Gastrocnemius medialis (tissue), 4 donors: ENCODE data around the gene OR51B4. TPM values are rescaled to one million over a fixed set of nuclear protein-coding genes. Genes with fewer than 3 reads are reported as not detected.
"Not testable (repeated sequence)": the region's sequence is repeated elsewhere in the genome, so short reads cannot be mapped to it uniquely, and the experiment has no call there.

Source experiments
- ATAC-seq, 2 donors: fragments of 150-250 bp; one replicate each; pipeline ENCODE4 v1.9.1; 2016
- DNase-seq, 2 donors: peaks; one replicate each; pipeline ENCODE4 v3.0.0-alpha.2; 2019
- H3K27ac ChIP-seq, 4 donors: fragments of 200-600 bp; sonication (generic); 1 replicate in 1 of 4; 2 replicates in 3 of 4; pipeline ENCODE4 v1.5.1; 2016 to 2018; ENCODE audit warnings: mild to moderate bottlenecking in 2 of 4, moderate library complexity in 1 of 4
- H3K27me3 ChIP-seq, 3 donors: fragments of 200-600 bp; sonication (generic) in 2 of 3; 1 replicate in 1 of 3; 2 replicates in 2 of 3; pipeline versions ENCODE4 v1.5.1 to v1.6.0; 2016 to 2019; ENCODE audit warnings: mild to moderate bottlenecking in 1 of 3, moderate library complexity in 1 of 3
- H3K36me3 ChIP-seq, 2 donors: fragments of 200-600 bp; sonication (generic) in 1 of 2; one replicate each; pipeline ENCODE4 v1.5.1; 2017 to 2018
- H3K4me1 ChIP-seq, 2 donors: fragments of 200-600 bp; sonication (generic) in 1 of 2; one replicate each; pipeline ENCODE4 v1.5.1; 2016 to 2017; ENCODE audit warnings: mild to moderate bottlenecking in 2 of 2
- H3K4me3 ChIP-seq, 4 donors: fragments of 200-600 bp; sonication (generic) in 3 of 4; 1 replicate in 1 of 4; 2 replicates in 3 of 4; pipeline ENCODE4 v1.5.1; 2016 to 2019; ENCODE audit warnings: mild to moderate bottlenecking in 2 of 4
- H3K9me3 ChIP-seq, 3 donors: fragments of 200-600 bp; sonication (generic) in 2 of 3; 1 replicate in 1 of 3; 2 replicates in 2 of 3; pipeline ENCODE4 v1.5.1; 2016 to 2019
- POLR2A ChIP-seq, 2 donors: fragments of 450-650 bp; IDR thresholded peaks; one replicate each; pipeline ENCODE4 v1.6.1; 2017; ENCODE audit warnings: antibody characterized with exemption in 2 of 2, mild to moderate bottlenecking in 2 of 2, moderate library complexity in 2 of 2
- in situ Hi-C, 4 donors: fragments of 200-750 bp; cut with MboI; loops; one replicate each; pipeline versions ENCODE4 v1.15.0 to v1.8.0; 2017; ENCODE audit warnings: low sequenced_read_pairs in 4 of 4
- intact Hi-C: fragments of 100-400 bp; cut with DNase I; formaldehyde crosslinking; loops from one replicate; pipeline ENCODE4 v1.15.1; 2023; ENCODE audit warnings: low total_unique reads
- total RNA-seq, 4 donors: library from RNA; depleted of rRNA; stranded (reverse); fragments of >200 nt; gene quantifications; one replicate each; pipeline versions ENCODE4 v1.1.0 to v1.2.3, GENCODE V29; 2016
- TF ChIP-seq, protein P1 (sequence below), 5 experiments: fragments of 450-650 bp in 3 of 5; fragments of 200-600 bp in 2 of 5; sonication (generic) in 2 of 5; IDR thresholded peaks in 4 of 5; conservative IDR thresholded peaks in 1 of 5; 1 replicate in 4 of 5; 2 replicates in 1 of 5; pipeline ENCODE4 v1.5.1; 2016 to 2019; ENCODE audit warnings: antibody characterized with exemption in 5 of 5, mild to moderate bottlenecking in 3 of 5, moderate library complexity in 3 of 5

The OR51B4 gene
- total RNA-seq, 4 donors from 2014 or later: not detected

GRCh38 chr11:5324197-5324596, 22.5 kb upstream of the OR51B4 start, which contains the start of gene OR51B2:
OR51B2 (minus strand) TSS chr11:5324297; CDS start chr11:5324297, 0 bp downstream.
- TF ChIP-seq POLR2A (IDR thresholded peaks at IDR 0.05): no peak
- TF ChIP-seq, protein P1, sequence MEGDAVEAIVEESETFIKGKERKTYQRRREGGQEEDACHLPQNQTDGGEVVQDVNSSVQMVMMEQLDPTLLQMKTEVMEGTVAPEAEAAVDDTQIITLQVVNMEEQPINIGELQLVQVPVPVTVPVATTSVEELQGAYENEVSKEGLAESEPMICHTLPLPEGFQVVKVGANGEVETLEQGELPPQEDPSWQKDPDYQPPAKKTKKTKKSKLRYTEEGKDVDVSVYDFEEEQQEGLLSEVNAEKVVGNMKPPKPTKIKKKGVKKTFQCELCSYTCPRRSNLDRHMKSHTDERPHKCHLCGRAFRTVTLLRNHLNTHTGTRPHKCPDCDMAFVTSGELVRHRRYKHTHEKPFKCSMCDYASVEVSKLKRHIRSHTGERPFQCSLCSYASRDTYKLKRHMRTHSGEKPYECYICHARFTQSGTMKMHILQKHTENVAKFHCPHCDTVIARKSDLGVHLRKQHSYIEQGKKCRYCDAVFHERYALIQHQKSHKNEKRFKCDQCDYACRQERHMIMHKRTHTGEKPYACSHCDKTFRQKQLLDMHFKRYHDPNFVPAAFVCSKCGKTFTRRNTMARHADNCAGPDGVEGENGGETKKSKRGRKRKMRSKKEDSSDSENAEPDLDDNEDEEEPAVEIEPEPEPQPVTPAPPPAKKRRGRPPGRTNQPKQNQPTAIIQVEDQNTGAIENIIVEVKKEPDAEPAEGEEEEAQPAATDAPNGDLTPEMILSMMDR (IDR thresholded peaks at IDR 0.05 in 4 of 5, conservative IDR thresholded peaks at IDR 0.05 in 1 of 5): no peak
- DNase-seq: no peak
- no peaks in the 10 kb centered on the region for H3K9me3 ChIP-seq
- intact Hi-C loops: no loop called here
- no peaks in the 10 kb centered on the region for H3K36me3 ChIP-seq
- no peaks in the 10 kb centered on the region for H3K4me1 ChIP-seq
- no peak within 1 kb of the TSS for H3K4me3 ChIP-seq
- H3K27ac ChIP-seq: no peak within 1 kb of the TSS
- H3K27me3 ChIP-seq: no peaks in the 10 kb centered on the region
- ATAC-seq: no peak
- in situ Hi-C loops: no loop called here

DNA sequence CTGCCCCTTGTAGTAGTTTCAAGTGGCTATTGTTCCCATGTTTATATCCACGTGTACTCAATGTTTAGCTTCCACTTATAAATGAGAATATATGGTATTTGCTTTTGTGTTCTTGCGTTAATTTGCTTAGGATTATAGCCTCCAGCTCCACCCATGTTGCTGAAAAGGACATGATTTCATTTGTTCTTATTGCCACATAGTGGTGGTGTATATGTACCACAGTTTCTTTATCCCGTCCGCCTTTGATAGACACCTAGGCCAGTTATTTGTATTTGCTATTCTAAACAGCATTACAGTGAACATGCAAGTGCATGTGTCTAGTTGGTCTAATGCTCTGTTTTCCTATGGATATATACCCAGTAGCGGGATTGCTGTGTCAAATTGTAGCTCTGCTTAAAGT, 15.5 kb upstream of the OR51B4 start:
- in situ Hi-C loops: no loop called here
- TF ChIP-seq, protein P1 (IDR thresholded peaks at IDR 0.05 in 4 of 5, conservative IDR thresholded peaks at IDR 0.05 in 1 of 5): no peak
- TF ChIP-seq POLR2A (IDR thresholded peaks at IDR 0.05): no peak
- no peak overlapping the region for H3K4me3 ChIP-seq
- intact Hi-C loops: no loop called here
- no peaks in the 10 kb centered on the region for H3K9me3 ChIP-seq
- H3K36me3 ChIP-seq: no peaks in the 10 kb centered on the region
- H3K27ac ChIP-seq: no peak overlapping the region
- no peaks in the 10 kb centered on the region for H3K27me3 ChIP-seq
- DNase-seq (no peak), ATAC-seq (no peak)
- H3K4me1 ChIP-seq: no peaks in the 10 kb centered on the region

- H3K4me3 ChIP-seq, intact Hi-C loops, H3K27me3 ChIP-seq, H3K9me3 ChIP-seq, ATAC-seq, H3K27ac ChIP-seq, in situ Hi-C loops, H3K4me1 ChIP-seq, DNase-seq, H3K36me3 ChIP-seq: not testable (repeated sequence)
Measured at GRCh38 chr11:5313326-5314023, 11.7 kb upstream of the OR51B4 start.

GRCh38 chr11:5310423-5310822, 8.7 kb upstream of the OR51B4 start:
- ATAC-seq (no peak), DNase-seq (no peak)
- Histone ChIP-seq H3K9me3 (no peaks in the 10 kb centered on the region), H3K27ac (no peak overlapping the region), H3K4me1 (no peaks in the 10 kb centered on the region), H3K27me3 (no peaks in the 10 kb centered on the region), H3K4me3 (no peak overlapping the region), H3K36me3 (no peaks in the 10 kb centered on the region)
- in situ Hi-C loops (no loop called here), intact Hi-C loops (no loop called here)
- TF ChIP-seq POLR2A (IDR thresholded peaks at IDR 0.05): no peak
- TF ChIP-seq, protein P1 (IDR thresholded peaks at IDR 0.05 in 4 of 5, conservative IDR thresholded peaks at IDR 0.05 in 1 of 5): no peak

GRCh38 chr11:5307256-5308019, 5.7 kb upstream of the OR51B4 start:
- intact Hi-C loops (no loop called here), in situ Hi-C loops (no loop called here)
- ATAC-seq (no peak), DNase-seq (no peak)
- Histone ChIP-seq H3K27me3 (no peaks in the 10 kb centered on the region), H3K36me3 (no peaks in the 10 kb centered on the region), H3K4me1 (no peaks in the 10 kb centered on the region), H3K27ac (no peak overlapping the region), H3K9me3 (no peaks in the 10 kb centered on the region), H3K4me3 (no peak overlapping the region)
- TF ChIP-seq, protein P1 (IDR thresholded peaks at IDR 0.05 in 4 of 5, conservative IDR thresholded peaks at IDR 0.05 in 1 of 5): no peak
- no peak for TF ChIP-seq POLR2A (IDR thresholded peaks at IDR 0.05)
